ENCODE results near the gene SLC39A6. TPM values are rescaled to one million over a fixed set of nuclear protein-coding genes. Genes with fewer than 3 reads are reported as not detected.

The SLC39A6 gene
- total RNA-seq, 1 experiment from 2014 or later: 33.9 TPM

GRCh38 chr18:36124841-36125240, 4.3 kb downstream of the SLC39A6 start:
- H3K79me1 ChIP-seq (ENCODE audit: insufficient read depth, low read depth, low read length, poor library complexity, severe bottlenecking): peaks cover 3% of the 10 kb centered on the region
- H3K9me3 Mint-ChIP-seq: no peaks in the 10 kb centered on the region; a peak in 1 of 5 replicates
- H3K4me1 ChIP-seq (ENCODE audit: insufficient read depth, low read length): 0 out of 2 replicates have a peak, but pooled peaks cover 1% of the 10 kb centered on the region
- no peak overlapping the region for H2BK5ac ChIP-seq (ENCODE audit: insufficient read length, low read length)
- no peak overlapping the region for H3K14ac ChIP-seq (ENCODE audit: insufficient read depth, low read length)
- no peaks in the 10 kb centered on the region; the same call in 1 of the 2 replicates for H3K27me3 Mint-ChIP-seq (ENCODE audit: low read depth)
- no peak overlapping the region for H3T11ph ChIP-seq (ENCODE audit: low read length)
- no peaks in the 10 kb centered on the region for H3K9me3 ChIP-seq (ENCODE audit: control insufficient read depth, low read depth, low read length)
- H2BK12ac ChIP-seq (ENCODE audit: insufficient read length, low read depth, low read length): no peak overlapping the region
- H3K79me2 ChIP-seq (ENCODE audit: insufficient read depth, low read length): peaks cover 1% of the 10 kb centered on the region; the same call in 1 of the 2 replicates
- no peak overlapping the region for H2BK20ac ChIP-seq (ENCODE audit: low read depth, low read length, poor library complexity, severe bottlenecking)
- no peaks in the 10 kb centered on the region for H4K20me1 ChIP-seq (ENCODE audit: control insufficient read depth, insufficient read depth, insufficient read length)
- DNase-seq: no peak
- H3K9ac ChIP-seq (ENCODE audit: extremely low read depth, insufficient read length, low read length): no peak overlapping the region
- no peak overlapping the region for H2AFZ ChIP-seq (ENCODE audit: low read length)
- no peak overlapping the region for H2BK15ac ChIP-seq (ENCODE audit: low read depth, low read length)
- H2AK5ac ChIP-seq (ENCODE audit: insufficient read length, low read length): no peak overlapping the region
- no peak overlapping the region for H3K23ac ChIP-seq (ENCODE audit: insufficient read length, low read depth, low read length)
- H2BK120ac ChIP-seq (ENCODE audit: low read depth, low read length, poor library complexity, severe bottlenecking): no peak overlapping the region
- no peak overlapping the region for H3K27ac ChIP-seq (ENCODE audit: insufficient read length, low read depth, low read length)
- peaks cover 9 to 13% of the 10 kb centered on the region in 2 experiments for H3K4me1 Mint-ChIP-seq
- no peak overlapping the region for H3K4me2 ChIP-seq (ENCODE audit: insufficient read depth, insufficient read length, low read length)
- H4K8ac ChIP-seq (replicated peaks; ENCODE audit: insufficient read length, low read depth, low read length): no peak overlapping the region
- no peak overlapping the region for H4K91ac ChIP-seq (ENCODE audit: insufficient read length, low read depth, low read length)
- H3K27me3 ChIP-seq (ENCODE audit: insufficient read depth, low read length): no peaks in the 10 kb centered on the region
- H4K5ac ChIP-seq (ENCODE audit: insufficient read length, low read depth, low read length): no peak overlapping the region
- peaks cover 4 to 66% (median 66%) of the 10 kb centered on the region in 3 experiments; a peak in 6 of 7 replicates for H3K36me3 Mint-ChIP-seq (ENCODE audit: insufficient read depth in 1 of 3, low read depth in 3 of 3)
- H3K4ac ChIP-seq (ENCODE audit: low read depth, low read length): no peak overlapping the region
- H3K23me2 ChIP-seq (ENCODE audit: insufficient read length, low read depth, low read length, poor library complexity, severe bottlenecking): peaks cover 7% of the 10 kb centered on the region
- no peak overlapping the region for H3K4me3 Mint-ChIP-seq
- H3K56ac ChIP-seq (ENCODE audit: insufficient read length, low read depth, low read length): no peak overlapping the region
- no peak overlapping the region for H3K18ac ChIP-seq (ENCODE audit: insufficient read length, low read depth, low read length)
- WGBS (ENCODE audit: extremely low coverage, insufficient read length, low lambda C conversion rate): no CpG with 5 or more reads among the region's 4 CpGs
- peak overlapping the region in 1 of 3 experiments; percentile 34; a peak in 1 of 7 replicates for H3K27ac Mint-ChIP-seq
- TF ChIP-seq, protein P1, sequence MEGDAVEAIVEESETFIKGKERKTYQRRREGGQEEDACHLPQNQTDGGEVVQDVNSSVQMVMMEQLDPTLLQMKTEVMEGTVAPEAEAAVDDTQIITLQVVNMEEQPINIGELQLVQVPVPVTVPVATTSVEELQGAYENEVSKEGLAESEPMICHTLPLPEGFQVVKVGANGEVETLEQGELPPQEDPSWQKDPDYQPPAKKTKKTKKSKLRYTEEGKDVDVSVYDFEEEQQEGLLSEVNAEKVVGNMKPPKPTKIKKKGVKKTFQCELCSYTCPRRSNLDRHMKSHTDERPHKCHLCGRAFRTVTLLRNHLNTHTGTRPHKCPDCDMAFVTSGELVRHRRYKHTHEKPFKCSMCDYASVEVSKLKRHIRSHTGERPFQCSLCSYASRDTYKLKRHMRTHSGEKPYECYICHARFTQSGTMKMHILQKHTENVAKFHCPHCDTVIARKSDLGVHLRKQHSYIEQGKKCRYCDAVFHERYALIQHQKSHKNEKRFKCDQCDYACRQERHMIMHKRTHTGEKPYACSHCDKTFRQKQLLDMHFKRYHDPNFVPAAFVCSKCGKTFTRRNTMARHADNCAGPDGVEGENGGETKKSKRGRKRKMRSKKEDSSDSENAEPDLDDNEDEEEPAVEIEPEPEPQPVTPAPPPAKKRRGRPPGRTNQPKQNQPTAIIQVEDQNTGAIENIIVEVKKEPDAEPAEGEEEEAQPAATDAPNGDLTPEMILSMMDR (conservative IDR thresholded peaks at IDR 0.05): no peak

All from H9 (cell line).